Thyroid gland (tissue), 4 donors: ENCODE data around the gene SYNE4.

ENCODE experiments used
- CTCF ChIP-seq, 6 experiments: fragments of 200-600 bp in 3 of 6; fragments of 450-650 bp in 3 of 6; sonication (generic) in 3 of 6; IDR thresholded peaks; one replicate each; pipeline ENCODE4 v1.5.1; 2016 to 2019; ENCODE audit warnings: antibody characterized with exemption in 6 of 6, mild to moderate bottlenecking in 2 of 6, inconsistent platforms in 1 of 6, moderate library complexity in 1 of 6
- POLR2A ChIP-seq, 2 donors: fragments of 450-650 bp; IDR thresholded peaks; one replicate each; pipeline ENCODE4 v1.6.1; 2017; ENCODE audit warnings: antibody characterized with exemption in 2 of 2, mild to moderate bottlenecking in 2 of 2, moderate library complexity in 1 of 2

- TF ChIP-seq CTCF (IDR thresholded peaks at IDR 0.05), result no peak
- TF ChIP-seq POLR2A (IDR thresholded peaks at IDR 0.05), result peak in 1 of 2 donors; percentile 72
These were observed at the start of gene SYNE4 for GRCh38 chr19:36008336-36008978.
